Aorta (tissue), 5 donors: ENCODE data around the gene ERI3. TPM values are rescaled to one million over a fixed set of nuclear protein-coding genes. Genes with fewer than 3 reads are reported as not detected.

Experiments
- ATAC-seq: fragments of 200-7000 bp; cut with Tn5 transposase; one replicate; pipeline ENCODE4 v1.9.1; 2022; ENCODE audit warnings: moderate library complexity; ENCODE audit not compliant: low FRiP score
- DNase-seq, 2 donors: peaks; one replicate each; pipeline ENCODE4 v3.0.0-alpha.2; 2020
- H3K27ac ChIP-seq, 2 donors: one replicate each; pipeline ENCODE4 v1.5.1; 2013; ENCODE audit warnings: low read length in 2 of 2, mild to moderate bottlenecking in 2 of 2, moderate library complexity in 2 of 2, control low read depth in 1 of 2, inconsistent platforms in 1 of 2, low read depth in 1 of 2
- H3K27me3 ChIP-seq, 2 donors: one replicate each; pipeline ENCODE4 v1.6.1; 2013; ENCODE audit warnings: control low read depth in 1 of 2, low read length in 1 of 2, mild to moderate bottlenecking in 1 of 2, moderate library complexity in 1 of 2; ENCODE audit not compliant: insufficient read depth in 2 of 2, control insufficient read depth in 1 of 2
- H3K36me3 ChIP-seq, 2 donors: one replicate each; pipeline ENCODE4 v1.6.1; 2013; ENCODE audit warnings: control low read depth in 1 of 2, low read length in 1 of 2, mild to moderate bottlenecking in 1 of 2; ENCODE audit not compliant: insufficient read depth in 2 of 2, control insufficient read depth in 1 of 2
- H3K4me1 ChIP-seq, 2 donors: one replicate each; pipeline ENCODE4 v1.6.1; 2013; ENCODE audit warnings: low read length in 2 of 2, control low read depth in 1 of 2, mild to moderate bottlenecking in 1 of 2, moderate library complexity in 1 of 2; ENCODE audit not compliant: insufficient read depth in 2 of 2, control insufficient read depth in 1 of 2
- H3K4me3 ChIP-seq, 2 donors: one replicate each; pipeline ENCODE4 v1.5.1; 2013; ENCODE audit warnings: low read length in 2 of 2, control low read depth in 1 of 2, mild to moderate bottlenecking in 1 of 2
- H3K9me3 ChIP-seq: one replicate; pipeline ENCODE4 v1.6.1; 2013; ENCODE audit warnings: mild to moderate bottlenecking, low read length; ENCODE audit not compliant: control insufficient read depth
- WGBS, 2 donors: extraction: QIAGEN DNeasy Blood & Tissue Kit; methylation state at CpG; one replicate each; pipeline ENCODE4 v1.1.7; 2013; 5-methylcytosine and 5-hydroxymethylcytosine counted together
- intact Hi-C, 2 donors: fragments of 100-400 bp; cut with DNase I; formaldehyde crosslinking; loops; one replicate each; pipeline versions ENCODE4 v1.14.2 to v1.15.0; 2022
- polyA plus RNA-seq, 2 donors: library from polyadenylated mRNA; stranded (reverse); fragments of 200-250 nt; gene quantifications; one replicate each; pipeline ENCODE4 v1.2.3, GENCODE V29; 2013
- total RNA-seq, 2 donors: library from RNA; stranded (reverse); fragmentation: NEBNext Ultra II Directional; extraction: Animal tissue kit (Norgen Biotek cat#: 25700); gene quantifications; one replicate each; pipeline ENCODE4 v1.2.1, GENCODE V29; 2021
- donor health status: healthy with polysubstance abuse.
- donor health status: Bipolar disorder and iron deficiency.
- donor health status: DM: no; HTN: no; CAD: no.
- donor health status: DM: no; HTN: no; CAD: no.
- donor health status: DM: yes; HTN: yes; CAD: no.

The ERI3 gene
- total and polyA plus RNA-seq, 4 donors: 31.4 to 55.2 (median 44.9) TPM

- H3K4me1 ChIP-seq: peaks cover 4 to 8% of the 10 kb centered on the region in 2 donors
Measured at GRCh38 chr1:44345187-44345775, 9.8 kb downstream of the ERI3 start.

GRCh38 chr1:44339731-44340130 is 15.3 kb downstream of the ERI3 start:
- Histone ChIP-seq H3K4me1 (peaks cover 0 to 1% of the 10 kb centered on the region in 2 donors), H3K9me3 (no peaks in the 10 kb centered on the region), H3K27me3 (no peaks in the 10 kb centered on the region), H3K36me3 (peaks cover 3% of the 10 kb centered on the region in 2 donors), H3K4me3 (no peak overlapping the region), H3K27ac (no peak overlapping the region)
- DNase-seq (no peak), ATAC-seq (no peak)
- intact Hi-C loops: no loop called here
- 76 to 85% methylated on average over 4 of the region's 4 CpGs for WGBS, 2 donors

More at GRCh38 chr1:44345187-44345775, 9.8 kb downstream of the ERI3 start:
- H3K36me3 ChIP-seq: no peaks in the 10 kb centered on the region
- intact Hi-C loops: no loop called here
- ATAC-seq (no peak), DNase-seq (no peak)
- H3K9me3 ChIP-seq: no peaks in the 10 kb centered on the region
- no peaks in the 10 kb centered on the region for H3K27me3 ChIP-seq
- H3K4me3 ChIP-seq: no peak overlapping the region
- peak overlapping the region; percentile 6 to 95 for H3K27ac ChIP-seq

DNA sequence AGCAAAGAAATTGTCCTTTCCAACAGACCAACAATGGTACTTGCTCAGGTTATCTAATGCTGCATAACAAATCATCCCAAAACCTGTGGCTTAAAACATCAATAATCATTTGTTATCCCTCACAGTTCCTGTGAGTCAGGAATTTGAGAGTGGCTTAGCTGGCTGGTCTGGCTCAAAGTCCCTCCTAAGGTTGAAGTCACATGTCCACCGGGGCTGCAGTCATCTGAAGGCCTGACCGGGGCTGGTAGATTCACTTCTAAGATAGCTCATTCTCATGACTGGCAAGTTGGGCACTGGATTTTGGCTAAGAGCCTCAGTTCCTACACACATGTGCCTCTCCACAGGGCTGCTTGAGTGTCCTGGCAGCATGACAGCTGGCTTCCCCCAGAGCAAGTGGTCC is 16.9 kb downstream of the ERI3 start:
- ATAC-seq (no peak), DNase-seq (no peak)
- intact Hi-C loops: no loop called here
- no peaks in the 10 kb centered on the region for H3K9me3 ChIP-seq
- no peaks in the 10 kb centered on the region for H3K27me3 ChIP-seq
- no peaks in the 10 kb centered on the region for H3K4me1 ChIP-seq
- H3K4me3 ChIP-seq: no peak overlapping the region
- H3K36me3 ChIP-seq: peaks cover 3% of the 10 kb centered on the region in 2 donors
- H3K27ac ChIP-seq: no peak overlapping the region
- WGBS, 2 donors: 99 to 100% methylated on average over 2 of the region's 2 CpGs

- Histone ChIP-seq H3K4me1 (no peaks in the 10 kb centered on the region), H3K9me3 (no peaks in the 10 kb centered on the region), H3K4me3 (no peak overlapping the region), H3K36me3 (peaks cover 3% of the 10 kb centered on the region in 2 donors), H3K27me3 (no peaks in the 10 kb centered on the region), H3K27ac (no peak overlapping the region)
- no peak for ATAC-seq
- 86 to 90% methylated on average over 3 of the region's 3 CpGs for WGBS, 2 donors
- no peak for DNase-seq
- intact Hi-C loops: no loop called here
Measured at GRCh38 chr1:44336668-44337067, 18.4 kb downstream of the ERI3 start.

- WGBS, 2 donors: 91 to 99% methylated on average over 3 of the region's 3 CpGs
- no peaks in the 10 kb centered on the region for H3K4me1 ChIP-seq
- ATAC-seq: no peak
- H3K36me3 ChIP-seq: peaks cover 3% of the 10 kb centered on the region in 2 donors
- no peak overlapping the region for H3K4me3 ChIP-seq
- intact Hi-C loops: no loop called here
- H3K27me3 ChIP-seq: no peaks in the 10 kb centered on the region
- no peaks in the 10 kb centered on the region for H3K9me3 ChIP-seq
- no peak overlapping the region for H3K27ac ChIP-seq
- no peak for DNase-seq
Measured at GRCh38 chr1:44334968-44335367, 20.1 kb downstream of the ERI3 start.

- Histone ChIP-seq H3K9me3 (no peaks in the 10 kb centered on the region), H3K27me3 (no peaks in the 10 kb centered on the region), H3K4me3 (no peak overlapping the region), H3K36me3 (peaks cover 3% of the 10 kb centered on the region in 2 donors), H3K4me1 (peaks cover 0 to 4% of the 10 kb centered on the region in 2 donors), H3K27ac (no peak overlapping the region)
- intact Hi-C loops: no loop called here
- DNase-seq (no peak), ATAC-seq (no peak)
- WGBS, 2 donors: 87 to 89% methylated on average over 6 of the region's 6 CpGs
Measured at GRCh38 chr1:44333376-44333775, 21.7 kb downstream of the ERI3 start.

- Histone ChIP-seq H3K27ac (no peak overlapping the region), H3K36me3 (no peaks in the 10 kb centered on the region), H3K4me1 (peaks cover 1 to 4% of the 10 kb centered on the region in 2 donors), H3K4me3 (no peak overlapping the region), H3K27me3 (no peaks in the 10 kb centered on the region), H3K9me3 (no peaks in the 10 kb centered on the region)
- DNase-seq (no peak), ATAC-seq (no peak)
- intact Hi-C loops: no loop called here
- 91 to 92% methylated on average over 9 of the region's 9 CpGs for WGBS, 2 donors
Measured at GRCh38 chr1:44332505-44332904, 22.6 kb downstream of the ERI3 start.

- no peak for DNase-seq
- H3K9me3 ChIP-seq: no peaks in the 10 kb centered on the region
- no peak overlapping the region for H3K27ac ChIP-seq
- 96 to 98% methylated on average over 2 of the region's 2 CpGs for WGBS, 2 donors
- peaks cover 2 to 4% of the 10 kb centered on the region in 2 donors for H3K4me1 ChIP-seq
- no peak overlapping the region for H3K4me3 ChIP-seq
- intact Hi-C loops: no loop called here
- no peaks in the 10 kb centered on the region for H3K36me3 ChIP-seq
- no peaks in the 10 kb centered on the region for H3K27me3 ChIP-seq
- ATAC-seq: no peak
Measured at GRCh38 chr1:44330935-44331334, 24.1 kb downstream of the ERI3 start.

GRCh38 chr1:44328671-44329416 is 26.2 kb downstream of the ERI3 start:
- H3K4me1 ChIP-seq: peaks cover 2 to 4% of the 10 kb centered on the region in 2 donors
- H3K4me3 ChIP-seq: no peak overlapping the region
- no peak for DNase-seq
- H3K9me3 ChIP-seq: no peaks in the 10 kb centered on the region
- WGBS, 2 donors: 55 to 58% methylated on average over 5 of the region's 5 CpGs
- H3K27me3 ChIP-seq: no peaks in the 10 kb centered on the region
- peak overlapping the region; percentile 64 to 74 for H3K27ac ChIP-seq
- intact Hi-C loops: no loop called here
- no peak for ATAC-seq
- no peaks in the 10 kb centered on the region for H3K36me3 ChIP-seq
